Body of pancreas (tissue), 4 donors: ENCODE measurements around the gene KCTD19.

Experiments used
- CTCF ChIP-seq, 7 experiments: fragments of 450-650 bp in 4 of 7; fragments of 200-600 bp in 3 of 7; sonication (generic) in 3 of 7; IDR thresholded peaks; one replicate each; pipeline ENCODE4 v1.5.1; 2016 to 2019; ENCODE audit warnings: antibody characterized with exemption in 7 of 7
- POLR2A ChIP-seq, 3 donors: fragments of 450-650 bp; IDR thresholded peaks; one replicate each; pipeline ENCODE4 v1.6.1; 2016; ENCODE audit warnings: antibody characterized with exemption in 3 of 3, mild to moderate bottlenecking in 2 of 3

- no peak for TF ChIP-seq POLR2A (IDR thresholded peaks at IDR 0.05)
- no peak for TF ChIP-seq CTCF (IDR thresholded peaks at IDR 0.05)
These were observed 44.1 kb downstream of the KCTD19 start for GRCh38 chr16:67282447-67282805.
